HG02798 (cell line): ENCODE data around the gene PAQR8.

Experiments used
- ATAC-seq: cut with Tn5 transposase; IDR thresholded peaks from one replicate; pipeline ENCODE4 v1.9.1; 2021; ENCODE audit warnings: mild to moderate bottlenecking; ENCODE audit not compliant: unreplicated experiment, poor library complexity

The PAQR8 gene

GRCh38 chr6:52345311-52345710 is 16.6 kb upstream of the PAQR8 start:
- ATAC-seq: no peak

GRCh38 chr6:52346503-52346902 is 15.4 kb upstream of the PAQR8 start:
- no peak for ATAC-seq

- no peak for ATAC-seq
Measured at GRCh38 chr6:52347818-52348217, 14.1 kb upstream of the PAQR8 start.

- ATAC-seq: no peak
Measured at GRCh38 chr6:52351879-52352238, 10.1 kb upstream of the PAQR8 start.

- ATAC-seq: peak; percentile 89
Measured at GRCh38 chr6:52352239-52353018, 9.5 kb upstream of the PAQR8 start.

- no peak for ATAC-seq
Measured at GRCh38 chr6:52356017-52356416, 5.9 kb upstream of the PAQR8 start.

GRCh38 chr6:52359403-52359802 is 2.5 kb upstream of the PAQR8 start:
- no peak for ATAC-seq

- ATAC-seq: no peak
Measured at GRCh38 chr6:52360028-52360427, 1.9 kb upstream of the PAQR8 start.

GRCh38 chr6:52360601-52361413 is 1.1 kb upstream of the PAQR8 start:
- ATAC-seq: no peak

GRCh38 chr6:52361414-52361944 is 472 bp upstream of the PAQR8 start:
- peak; percentile 11 for ATAC-seq

GRCh38 chr6:52362443-52363227 is 684 bp downstream of the PAQR8 start:
- peak; percentile 44 for ATAC-seq

- no peak for ATAC-seq
Measured at GRCh38 chr6:52363228-52363867, 1.4 kb downstream of the PAQR8 start.

GRCh38 chr6:52364480-52365166 is 2.7 kb downstream of the PAQR8 start:
- no peak for ATAC-seq

GRCh38 chr6:52365317-52365716 is 3.4 kb downstream of the PAQR8 start:
- ATAC-seq: no peak

- no peak for ATAC-seq
Measured at GRCh38 chr6:52365866-52366540, 4.1 kb downstream of the PAQR8 start.

GRCh38 chr6:52368002-52368401 is 6.1 kb downstream of the PAQR8 start:
- ATAC-seq: no peak

GRCh38 chr6:52369234-52369633 is 7.3 kb downstream of the PAQR8 start:
- ATAC-seq: no peak

- ATAC-seq: no peak
Measured at GRCh38 chr6:52371656-52372191, 9.8 kb downstream of the PAQR8 start.
